Endothelial cell of umbilical vein (primary cell): ENCODE results near the gene TMPRSS6. TPM values are rescaled to one million over a fixed set of nuclear protein-coding genes. Genes with fewer than 3 reads are reported as not detected.

Experiments used
- BruUV-seq: library from RNA; stranded (reverse); fragments of 400-500 nt; replicated peaks from 2 replicates; lab custom pipeline; 2021; lab: Mats Ljungman, UMichigan
- CTCF ChIA-PET: fragments of 300-600, 350-600 bp; sonication (Branson Sonifier 250); formaldehyde crosslinking; loops from one replicate; lab custom pipeline; 2021; ENCODE audit warnings: antibody characterized with exemption, inconsistent platforms; lab: Charles Lee
- POLR2A ChIA-PET: fragments of 300-600, 350-600 bp; sonication (Branson Sonifier 250); formaldehyde crosslinking; loops from one replicate; lab custom pipeline; 2021; ENCODE audit warnings: antibody characterized with exemption, inconsistent platforms; lab: Charles Lee
- DNase-seq: peaks from one replicate; pipeline ENCODE4 v3.0.0-alpha.2; 2011; ENCODE audit warnings: low read depth, low spot score
- FAIRE-seq: peaks from 2 replicates; lab custom pipeline; 2011; peaks lifted over from hg19 to GRCh38; lab: Jason Lieb, UNC
- H2AFZ ChIP-seq: 2 replicates; pipeline ENCODE4 v1.6.0; 2012; ENCODE audit warnings: low read depth, low read length, control low read depth, inconsistent platforms
- H3K27ac ChIP-seq: 2 replicates; pipeline ENCODE4 v1.5.1; 2011; ENCODE audit warnings: low read depth, mild to moderate bottlenecking, control low read depth, low read length, moderate library complexity; ENCODE audit not compliant: insufficient read depth
- H3K27me3 ChIP-seq, 2 experiments: 2 replicates each; pipeline versions ENCODE4 v1.6.0 to v1.6.1; 2011; ENCODE audit warnings: low read length in 2 of 2, mixed read lengths in 1 of 2; ENCODE audit not compliant: control insufficient read depth in 2 of 2, insufficient read depth in 2 of 2
- H3K36me3 ChIP-seq, 2 experiments: 2 replicates in 1 of 2; 3 replicates in 1 of 2; pipeline ENCODE4 v1.5.1; 2011; ENCODE audit warnings: low read length in 2 of 2, mild to moderate bottlenecking in 1 of 2, moderate library complexity in 1 of 2; ENCODE audit not compliant: control insufficient read depth in 2 of 2, insufficient read depth in 2 of 2; ENCODE audit errors: extremely low read depth in 1 of 2
- H3K4me1 ChIP-seq: 3 replicates; pipeline ENCODE4 v1.5.1; 2011; ENCODE audit warnings: mild to moderate bottlenecking, low read length; ENCODE audit not compliant: control insufficient read depth, insufficient read depth; ENCODE audit errors: extremely low read depth
- H3K4me2 ChIP-seq: 2 replicates; pipeline ENCODE4 v1.6.1; 2011; ENCODE audit warnings: low read length, control low read depth, mixed read lengths; ENCODE audit not compliant: insufficient read depth
- H3K4me3 ChIP-seq, 3 experiments: fragments of 200-600 bp in 1 of 3; sonication (generic), shearing (Covaris generic) in 1 of 3; replicated peaks in 1 of 3; 2 replicates each; pipeline ENCODE4 v1.5.1; 2011 to 2016; ENCODE audit warnings: control low read depth in 3 of 3, low read length in 3 of 3, mild to moderate bottlenecking in 2 of 3, inconsistent platforms in 1 of 3, low read depth in 1 of 3, moderate library complexity in 1 of 3; ENCODE audit not compliant: insufficient read depth in 1 of 3
- H3K79me2 ChIP-seq: 2 replicates; pipeline ENCODE4 v1.6.0; 2012; ENCODE audit warnings: low read length, inconsistent platforms; ENCODE audit not compliant: control insufficient read depth, insufficient read depth
- H3K9ac ChIP-seq: replicated peaks from 2 replicates; pipeline ENCODE3; 2011; ENCODE audit warnings: low read length, control low read depth; ENCODE audit not compliant: insufficient read depth; ENCODE audit errors: extremely low read depth
- H3K9me1 ChIP-seq: replicated peaks from 3 replicates; pipeline ENCODE4 v1.6.0; 2011; ENCODE audit warnings: mild to moderate bottlenecking, low read length; ENCODE audit not compliant: control insufficient read depth, insufficient read depth; ENCODE audit errors: extremely low read depth
- H3K9me3 ChIP-seq: replicated peaks from 2 replicates; pipeline ENCODE4 v1.5.1; 2012; ENCODE audit warnings: low read length, inconsistent platforms; ENCODE audit not compliant: control insufficient read depth, insufficient read depth
- H4K20me1 ChIP-seq: replicated peaks from 2 replicates; pipeline ENCODE3; 2011; ENCODE audit warnings: mild to moderate bottlenecking, low read length; ENCODE audit not compliant: control insufficient read depth, insufficient read depth; ENCODE audit errors: extremely low read depth
- CTCF ChIP-seq, 2 donors: IDR thresholded peaks; 1 replicate in 1 of 2; 2 replicates in 1 of 2; pipeline ENCODE4 v1.5.1; 2011; ENCODE audit warnings: low read length in 2 of 2, mild to moderate bottlenecking in 2 of 2, moderate library complexity in 2 of 2, control low read depth in 1 of 2, inconsistent platforms in 1 of 2, low read depth in 1 of 2; ENCODE audit not compliant: insufficient read depth in 1 of 2; ENCODE audit errors: extremely low read depth in 1 of 2
- EZH2 ChIP-seq: IDR thresholded peaks from 2 replicates; pipeline ENCODE4 v1.6.1; 2012; ENCODE audit warnings: borderline replicate concordance, low read depth, mild to moderate bottlenecking, moderate library complexity, low read length, inconsistent platforms; ENCODE audit not compliant: severe bottlenecking
- FOS ChIP-seq: IDR thresholded peaks from 2 replicates; pipeline ENCODE4 v1.6.1; 2011; ENCODE audit warnings: mild to moderate bottlenecking, low read length, moderate library complexity, borderline replicate concordance; ENCODE audit not compliant: insufficient read depth
- GATA2 ChIP-seq: IDR thresholded peaks from 2 replicates; pipeline ENCODE4 v1.7.0; 2011; ENCODE audit warnings: low read depth, mild to moderate bottlenecking, moderate library complexity, mixed read lengths, low read length; ENCODE audit not compliant: insufficient read length, insufficient read depth
- JUN ChIP-seq: IDR thresholded peaks from 2 replicates; pipeline ENCODE4 v1.6.1; 2011; ENCODE audit warnings: borderline replicate concordance, low read depth; ENCODE audit not compliant: insufficient read length, insufficient read depth
- MAX ChIP-seq: IDR thresholded peaks from 2 replicates; pipeline ENCODE4 v1.6.1; 2011; ENCODE audit not compliant: insufficient read depth, insufficient read length
- MYC ChIP-seq: IDR thresholded peaks from one replicate; pipeline ENCODE4 v1.6.1; 2011; ENCODE audit warnings: mild to moderate bottlenecking, low read depth, low read length
- POLR2A ChIP-seq: IDR thresholded peaks from 2 replicates; pipeline ENCODE4 v1.6.1; 2012; ENCODE audit warnings: low read depth, mild to moderate bottlenecking, control low read depth, low read length
- dilution Hi-C: fragments of 300-500 bp; cut with MboI; formaldehyde crosslinking; loops from one replicate; pipeline ENCODE4 v1.15.0; 2019; ENCODE audit warnings: low sequenced_read_pairs; ENCODE audit not compliant: extremely low pct_ligation_motif_present
- intact Hi-C: fragments of 100-400 bp; cut with micrococcal nuclease; formaldehyde crosslinking; loops from one replicate; pipeline ENCODE4 v1.10.0; 2022
- polyA plus RNA-seq, 4 experiments: library from polyadenylated mRNA; depleted of rRNA in 3 of 4; stranded (reverse) in 3 of 4; unstranded in 1 of 4; fragments of >200 nt; gene quantifications; 2 replicates each; pipeline versions ENCODE4 v1.2.1 to v1.2.3, GENCODE V29; 2011 to 2012; ENCODE audit warnings: missing spikeins in 1 of 4
- total RNA-seq: library from RNA; stranded (reverse); gene quantifications from 2 replicates; pipeline ENCODE4 v1.2.3, GENCODE V29; 2021

The TMPRSS6 gene
- total and polyA plus RNA-seq, 2 donors (not counting 3 experiments of a cell fraction or from before 2014, with no cell fraction given): not detected

DNA sequence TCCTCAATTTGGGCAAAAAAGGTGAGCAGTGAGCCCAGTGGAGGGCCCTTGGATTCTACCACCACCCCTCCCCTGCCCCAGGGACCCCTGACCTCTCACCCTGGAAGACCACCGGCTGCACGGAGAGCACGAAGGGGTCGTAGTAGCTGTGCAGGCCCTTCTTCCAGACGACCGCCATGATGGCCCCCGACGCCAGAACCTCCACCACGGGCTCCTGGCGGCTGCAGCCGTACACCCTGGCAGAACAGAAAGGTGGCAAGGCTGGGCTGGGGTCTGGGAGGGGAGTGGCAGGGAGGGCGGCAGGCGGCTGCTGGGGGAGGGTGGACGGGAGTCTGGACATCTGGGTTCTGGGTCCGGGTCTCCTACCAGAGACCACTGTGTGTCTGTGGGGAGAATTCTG lies 23.3 kb downstream of the TMPRSS6 start:
- POLR2A ChIA-PET: no interaction called here
- dilution Hi-C loops: no loop called here

DNA sequence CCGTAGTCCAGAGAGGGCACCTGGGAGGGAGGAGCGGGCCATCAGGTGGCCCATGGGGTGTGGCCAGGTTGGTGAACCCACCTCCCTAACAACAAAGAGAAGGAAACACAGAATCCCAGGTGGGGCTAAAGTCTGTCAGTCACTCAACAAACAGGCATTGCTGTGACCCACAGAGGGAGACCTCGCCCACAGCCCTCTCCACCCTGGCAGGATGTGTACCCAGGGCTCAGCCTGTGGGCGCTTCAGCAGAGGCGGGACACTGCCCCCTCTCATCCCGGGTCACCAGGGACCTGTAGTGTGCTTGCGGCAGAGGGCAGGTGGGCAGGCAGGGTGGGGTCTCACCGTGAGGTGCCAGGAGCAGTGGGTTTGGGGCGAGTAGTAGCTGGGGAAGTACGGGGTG lies 25.1 kb downstream of the TMPRSS6 start:
- ChIA-PET CTCF (no interaction called here), POLR2A (no interaction called here)
- BruUV-seq: no TSS peak
- Histone ChIP-seq H4K20me1 (no peaks in the 10 kb centered on the region), H3K4me3 (no peak overlapping the region), H3K79me2 (no peaks in the 10 kb centered on the region), H3K4me1 (peaks cover 6% of the 10 kb centered on the region), H3K27me3 (peaks cover 0 to 1% of the 10 kb centered on the region in 2 experiments), H3K9me3 (no peaks in the 10 kb centered on the region), H2AFZ (no peak overlapping the region), H3K9ac (no peak overlapping the region), H3K4me2 (no peak overlapping the region), H3K9me1 (no peaks in the 10 kb centered on the region), H3K27ac (no peak overlapping the region), H3K36me3 (no peaks in the 10 kb centered on the region)
- FAIRE-seq (no peak), DNase-seq (no peak)
- dilution Hi-C loops (no loop called here), intact Hi-C loops (no loop called here)
- TF ChIP-seq MAX: no peak
- no peak for TF ChIP-seq GATA2
- TF ChIP-seq POLR2A: no peak
- no peak for TF ChIP-seq MYC
- no peak for TF ChIP-seq CTCF (IDR thresholded peaks at IDR 0.05; ENCODE audit: extremely low read depth in 1 of 2, insufficient read depth in 1 of 2, low read depth in 1 of 2, low read length in 2 of 2)
- TF ChIP-seq EZH2: no peak
- no peak for TF ChIP-seq FOS
- no peak for TF ChIP-seq JUN

More for the DNA sequence above, 23.3 kb downstream of the TMPRSS6 start:
- H3K4me2 ChIP-seq: no peak overlapping the region
- intact Hi-C loops: no loop called here
- CTCF ChIA-PET: no interaction called here
- no peaks in the 10 kb centered on the region for H3K36me3 ChIP-seq
- no peak overlapping the region for H3K27ac ChIP-seq
- no peak for TF ChIP-seq CTCF (IDR thresholded peaks at IDR 0.05; ENCODE audit: extremely low read depth in 1 of 2, insufficient read depth in 1 of 2, low read depth in 1 of 2, low read length in 2 of 2)
- H3K9me3 ChIP-seq: no peaks in the 10 kb centered on the region
- H3K27me3 ChIP-seq: peaks cover 0 to 1% of the 10 kb centered on the region in 2 experiments
- H3K79me2 ChIP-seq: no peaks in the 10 kb centered on the region
- FAIRE-seq: no peak
- H3K9me1 ChIP-seq: no peaks in the 10 kb centered on the region
- no peak overlapping the region for H3K9ac ChIP-seq
- no peak for DNase-seq
- no peak overlapping the region for H3K4me3 ChIP-seq
- no peaks in the 10 kb centered on the region for H4K20me1 ChIP-seq
- no peaks in the 10 kb centered on the region for H3K4me1 ChIP-seq
- BruUV-seq: no TSS peak
- no peak overlapping the region for H2AFZ ChIP-seq
